ENCODE results near the gene MRM2.

The MRM2 gene

DNA sequence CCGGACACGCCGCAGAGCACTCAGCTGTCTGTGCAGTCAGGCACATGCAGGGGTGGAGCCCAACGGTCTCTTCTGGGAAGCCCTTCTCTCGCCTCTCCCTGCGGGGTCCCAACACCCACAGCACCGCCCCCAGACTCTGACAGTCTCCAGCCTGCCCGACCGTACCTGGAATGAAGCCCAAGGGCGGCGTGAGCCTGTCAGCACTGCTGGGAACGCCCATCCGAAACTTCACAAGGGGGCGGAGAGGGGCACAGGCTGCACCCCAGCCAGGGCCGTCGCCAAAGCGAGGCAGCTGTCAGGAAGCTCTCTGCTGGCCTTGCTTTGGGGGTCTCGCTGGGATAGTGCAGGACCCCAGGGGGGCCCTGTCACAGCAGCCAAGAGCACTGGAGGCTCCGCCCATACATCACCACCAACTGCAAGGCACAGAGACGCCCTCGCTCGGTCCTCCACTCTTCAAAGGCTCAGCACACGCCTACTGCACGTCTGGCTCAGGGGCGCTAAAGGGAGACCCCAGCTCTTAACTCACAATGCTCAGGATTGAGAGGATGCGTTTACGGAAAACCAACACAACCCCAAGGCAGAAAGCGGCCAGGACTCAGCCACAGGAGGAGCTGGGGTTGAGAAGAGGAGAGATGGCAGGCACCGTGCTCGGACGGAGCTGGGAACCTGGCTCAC, 40.2 kb downstream of the MRM2 start:
- no peak for DNase-seq

DNA sequence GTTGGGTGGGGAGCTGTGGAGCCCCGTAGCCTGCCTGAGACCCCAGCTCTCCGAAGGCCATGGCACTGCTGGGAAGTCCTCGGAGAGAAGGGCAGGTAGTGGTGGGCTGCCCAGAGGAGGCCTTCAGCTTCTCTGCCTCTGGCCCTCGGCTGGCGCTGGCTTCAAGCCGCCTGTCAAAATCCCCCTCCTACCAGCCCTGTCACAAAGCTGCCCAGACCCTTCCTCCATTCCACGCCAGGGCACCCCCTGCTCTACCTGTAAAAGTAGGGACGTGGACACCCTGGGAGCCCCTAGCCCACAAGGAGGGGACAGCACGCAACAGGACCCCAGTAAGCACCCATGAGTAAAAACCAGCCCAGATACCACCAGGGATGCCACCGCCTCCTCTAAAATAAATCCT, 40.9 kb downstream of the MRM2 start:
- DNase-seq = no peak

DNA sequence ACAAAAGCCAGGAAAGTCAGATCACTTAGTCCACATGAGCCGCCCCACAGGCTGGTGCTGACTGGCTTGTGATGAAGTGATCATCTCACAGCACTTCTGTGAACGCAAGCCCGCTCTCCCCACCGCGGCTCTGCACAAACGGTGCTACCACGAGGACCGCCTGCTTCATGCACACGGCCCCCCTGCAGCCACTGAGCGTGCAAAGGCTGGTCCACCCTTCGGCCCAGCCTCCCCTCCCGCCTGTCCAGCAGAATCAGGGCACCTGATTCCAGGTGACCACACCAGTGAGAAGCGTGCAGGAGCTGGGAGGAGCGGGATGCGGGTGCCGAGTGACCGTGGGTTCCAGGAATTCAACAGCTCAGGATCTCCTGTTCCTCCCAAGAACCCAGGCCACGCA, 41.4 kb downstream of the MRM2 start:
- no peak for DNase-seq

DNA sequence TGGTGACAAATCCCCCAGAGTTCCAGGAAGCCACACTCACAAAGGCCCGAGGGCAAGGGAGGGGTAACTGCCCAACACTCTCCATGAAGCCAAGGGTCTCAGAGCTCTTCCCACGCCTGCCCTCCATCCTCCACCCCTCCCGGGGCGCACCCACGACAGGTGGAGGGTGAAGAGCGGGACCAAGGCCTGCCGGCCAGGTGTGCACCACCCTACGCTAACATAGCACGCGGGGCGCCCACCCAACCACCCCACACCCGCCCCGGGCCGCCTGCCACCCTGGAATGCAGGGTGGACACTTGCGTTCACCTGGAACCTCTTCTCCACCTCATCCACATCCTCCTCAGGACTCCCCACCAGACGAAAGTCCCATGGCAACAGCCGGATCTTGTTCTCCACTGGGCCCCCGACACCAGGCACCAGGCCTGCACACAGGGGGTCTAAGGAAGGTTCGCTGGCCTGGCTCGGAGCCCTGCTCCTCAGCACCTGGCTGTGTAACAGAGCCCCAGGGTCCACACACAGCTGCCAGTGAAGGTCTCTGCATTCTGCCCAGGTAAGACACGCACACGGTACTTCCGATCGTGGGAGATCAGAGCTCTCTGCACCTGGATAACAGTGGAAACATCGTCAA, 41.9 kb downstream of the MRM2 start:
- DNase-seq = no peak

DNA sequence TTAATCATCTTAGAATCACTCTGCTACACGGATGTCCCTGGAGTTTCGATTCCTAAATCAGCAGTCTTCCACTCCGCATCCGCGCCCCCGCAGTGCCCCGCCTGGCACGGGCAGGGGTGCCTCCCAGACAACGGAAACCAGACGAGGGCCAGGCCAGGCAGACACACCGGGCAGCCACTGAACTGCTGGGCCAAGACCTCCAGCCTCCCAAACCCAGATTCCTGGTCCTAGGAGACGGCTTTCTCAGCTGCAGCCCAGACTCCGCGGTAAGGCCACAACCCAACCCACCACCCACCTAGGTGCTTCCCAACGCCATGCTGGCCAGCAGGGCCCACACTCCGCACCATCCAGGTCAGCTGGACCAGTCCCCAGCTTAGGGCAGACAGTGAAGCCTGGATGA, 42.5 kb downstream of the MRM2 start:
- DNase-seq = no peak

DNA sequence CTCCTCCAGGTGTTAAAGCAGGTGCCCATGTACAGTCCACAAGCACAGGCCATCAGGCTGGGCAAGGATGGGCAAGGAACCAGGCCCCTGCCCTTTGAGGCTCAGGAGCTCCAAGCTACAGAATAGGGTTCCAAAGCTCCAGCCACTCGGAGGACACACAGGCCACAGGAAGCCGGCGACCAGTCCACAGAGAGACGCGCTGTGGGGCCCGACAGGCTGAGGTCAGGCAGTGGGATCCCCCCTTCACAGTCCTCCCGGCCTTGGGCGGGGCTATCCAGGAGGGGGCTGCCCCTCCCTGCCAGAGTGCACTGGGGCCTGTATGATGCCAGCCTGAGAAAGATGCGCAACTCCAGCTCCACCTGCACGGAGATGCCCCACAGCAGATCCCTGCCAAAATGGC, 43.2 kb downstream of the MRM2 start:
- no peak for DNase-seq

DNA sequence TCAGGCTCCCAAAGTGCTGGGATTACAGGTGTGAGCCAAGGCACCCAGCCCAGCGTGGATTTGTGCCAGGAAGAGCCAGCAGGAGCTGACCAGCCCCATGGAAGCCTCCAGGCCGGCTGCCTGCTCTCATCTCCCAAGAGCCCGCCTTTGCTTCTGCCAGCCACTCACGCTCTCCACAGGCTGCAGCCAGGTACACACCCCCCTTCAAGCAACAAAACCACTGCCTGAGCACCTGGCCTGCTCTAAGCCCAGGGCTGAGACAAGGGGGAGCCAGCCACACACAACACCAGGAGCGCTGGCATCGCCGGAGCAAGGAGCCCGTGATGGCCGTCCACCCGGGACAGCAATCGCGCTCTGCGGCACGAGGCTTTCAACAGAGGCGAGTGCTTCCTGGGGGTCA, 43.8 kb downstream of the MRM2 start:
- peak in 1 of 2 experiments; percentile 68 for DNase-seq

DNA sequence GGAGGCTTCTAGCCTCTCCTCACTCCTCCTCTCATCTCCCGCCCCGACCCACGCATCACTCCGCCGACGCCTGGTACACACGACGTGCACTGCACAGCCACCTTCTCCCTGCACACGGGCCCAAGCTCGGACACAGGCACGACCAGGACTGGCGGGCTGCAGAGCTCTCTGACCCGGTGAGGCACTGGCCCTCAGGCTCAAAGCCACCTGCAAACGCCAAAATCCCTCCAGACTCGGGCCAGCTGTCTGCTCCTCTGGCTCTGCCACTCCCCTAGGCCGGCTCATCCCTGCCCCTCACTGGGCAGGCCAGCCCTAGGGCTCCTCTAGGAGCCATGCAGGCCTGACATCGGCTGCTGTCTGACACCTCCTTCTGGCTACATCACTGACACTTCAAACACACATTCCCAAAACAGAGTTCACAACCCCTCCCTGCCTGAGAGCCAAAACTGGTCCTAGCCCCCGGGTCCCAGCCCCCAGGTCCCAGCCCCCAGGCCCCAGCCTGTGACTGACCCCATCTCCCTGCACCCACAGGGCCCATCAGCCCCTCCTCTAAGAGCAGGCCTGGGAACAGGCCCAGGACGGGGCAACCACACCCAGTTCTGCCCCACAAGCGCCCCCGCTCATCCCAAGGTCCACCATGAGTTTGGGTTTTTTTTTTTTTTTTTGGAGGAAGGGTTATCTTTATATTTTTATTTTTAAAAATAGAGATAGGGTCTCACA, 44.4 kb downstream of the MRM2 start:
- DNase-seq = no peak

DNA sequence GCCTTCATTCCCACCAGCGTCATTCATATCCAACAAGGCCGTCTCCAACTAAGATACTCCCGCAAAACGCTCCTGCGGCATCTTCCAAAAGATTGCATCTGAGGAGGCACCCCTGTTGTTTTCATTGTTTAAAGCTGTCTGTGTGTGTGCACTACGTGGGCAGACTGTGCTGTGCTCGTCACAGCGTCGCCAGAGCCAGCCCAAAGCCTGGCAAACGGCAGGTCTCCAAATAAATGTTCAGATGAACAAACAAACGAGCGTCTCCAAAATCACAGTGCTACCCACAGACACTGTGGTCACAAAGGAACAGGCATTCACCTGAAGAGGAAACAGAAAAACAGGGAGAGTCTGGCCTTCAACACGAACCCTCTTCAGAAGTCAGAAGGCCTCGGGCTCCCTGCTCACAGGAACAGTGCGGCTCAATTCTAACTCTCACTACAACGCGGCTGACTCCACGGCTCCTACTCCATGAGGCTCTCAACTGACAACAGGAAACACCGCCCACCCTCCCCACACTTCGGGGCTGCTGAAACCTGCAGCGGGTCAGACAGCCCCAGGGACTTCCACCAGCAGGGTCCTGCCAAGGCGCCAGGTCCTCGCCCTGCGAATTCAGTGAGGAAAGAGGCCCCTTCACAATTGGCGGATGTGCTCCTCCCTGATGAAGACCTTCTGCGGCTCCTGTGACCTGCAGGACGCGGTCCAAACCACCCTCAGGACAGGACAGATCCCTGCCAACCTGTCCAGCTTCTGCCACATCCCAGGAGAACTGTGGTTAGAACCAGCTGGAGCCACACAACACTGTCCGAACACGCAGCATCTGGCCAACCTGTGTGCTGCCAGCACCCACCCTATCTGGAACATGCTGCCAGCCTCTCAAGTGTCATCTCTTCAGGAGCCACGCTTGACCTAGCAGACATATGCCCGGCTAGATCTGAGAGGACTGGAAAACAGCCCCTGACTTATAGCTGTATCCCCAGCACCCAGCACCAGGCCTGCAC, 45.3 kb downstream of the MRM2 start:
- no peak for DNase-seq

DNA sequence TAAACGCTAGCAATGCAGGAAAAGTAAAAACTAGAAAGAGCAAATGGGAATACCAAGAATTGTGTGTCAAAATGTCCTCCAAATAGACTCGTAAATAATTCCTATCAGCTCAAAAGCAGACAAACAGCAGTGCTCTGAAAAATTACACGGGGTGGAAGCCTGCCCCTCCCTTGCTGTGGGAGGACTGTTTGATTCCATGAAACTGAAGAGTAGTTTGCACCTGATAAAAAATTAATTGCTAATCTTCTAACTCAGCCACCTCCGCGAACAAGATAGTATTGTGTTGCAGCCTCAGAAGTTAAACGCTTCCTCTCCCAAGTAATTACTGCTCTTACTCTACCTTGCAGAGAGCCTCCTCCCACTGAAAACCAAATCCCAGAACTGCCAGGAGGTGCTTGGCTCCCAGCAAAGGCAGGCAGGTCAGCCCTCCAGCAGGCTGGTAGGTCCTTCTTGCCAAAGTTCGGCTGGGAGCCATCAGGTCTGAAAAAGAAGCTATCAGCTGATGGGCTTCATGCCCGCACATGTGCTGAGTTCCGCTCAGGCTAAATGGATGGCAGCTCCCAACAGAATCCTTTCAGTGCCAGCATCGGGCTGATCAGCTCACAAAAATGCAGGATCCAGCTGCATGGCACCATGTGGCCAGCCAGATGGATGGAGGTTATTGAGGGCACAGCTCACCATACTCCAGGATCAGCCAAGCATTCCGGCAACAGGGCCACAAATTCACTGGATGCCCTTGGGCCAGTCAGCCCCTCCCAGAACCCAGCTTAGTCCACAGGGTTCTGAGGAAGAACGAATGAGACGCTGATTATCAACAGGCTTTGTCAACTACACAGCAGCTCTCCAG, 46.4 kb downstream of the MRM2 start:
- no peak for DNase-seq

DNA sequence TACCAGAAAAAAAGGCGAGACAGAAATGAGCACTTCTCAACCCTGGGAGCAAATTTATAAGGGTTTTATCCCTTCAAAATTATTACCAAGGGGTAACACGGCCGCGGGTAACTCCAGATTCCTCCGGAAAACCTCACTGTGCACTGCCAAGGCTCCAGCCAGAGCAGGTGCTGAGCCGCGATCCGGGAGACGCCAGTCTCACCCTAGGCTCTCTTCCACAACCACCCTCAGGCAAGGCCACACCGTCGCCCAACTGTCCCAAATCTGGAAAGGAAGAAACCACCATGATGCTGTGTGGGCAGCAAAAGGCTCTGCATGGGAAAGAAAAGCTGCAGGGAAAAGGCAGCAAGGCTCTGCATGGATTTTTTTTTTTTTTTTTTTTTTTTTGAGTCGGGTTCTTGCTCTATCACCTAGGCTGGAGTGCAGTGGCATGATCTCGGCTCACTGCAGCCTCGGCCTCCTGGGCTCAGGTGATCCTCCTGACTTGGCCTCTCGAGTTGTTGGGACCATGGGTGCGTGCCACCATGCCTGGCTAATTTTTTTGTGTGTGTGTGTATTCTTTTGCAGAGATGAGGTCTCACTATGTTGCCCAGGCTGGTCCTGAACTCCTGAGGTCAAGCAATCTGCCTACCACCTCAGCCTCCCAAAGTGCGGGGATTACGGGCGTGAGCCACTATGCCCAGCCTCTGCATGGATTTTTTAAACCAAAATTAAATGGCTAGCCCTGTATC, 48.3 kb downstream of the MRM2 start:
- DNase-seq = peak in 1 of 2 experiments; percentile 87

DNA sequence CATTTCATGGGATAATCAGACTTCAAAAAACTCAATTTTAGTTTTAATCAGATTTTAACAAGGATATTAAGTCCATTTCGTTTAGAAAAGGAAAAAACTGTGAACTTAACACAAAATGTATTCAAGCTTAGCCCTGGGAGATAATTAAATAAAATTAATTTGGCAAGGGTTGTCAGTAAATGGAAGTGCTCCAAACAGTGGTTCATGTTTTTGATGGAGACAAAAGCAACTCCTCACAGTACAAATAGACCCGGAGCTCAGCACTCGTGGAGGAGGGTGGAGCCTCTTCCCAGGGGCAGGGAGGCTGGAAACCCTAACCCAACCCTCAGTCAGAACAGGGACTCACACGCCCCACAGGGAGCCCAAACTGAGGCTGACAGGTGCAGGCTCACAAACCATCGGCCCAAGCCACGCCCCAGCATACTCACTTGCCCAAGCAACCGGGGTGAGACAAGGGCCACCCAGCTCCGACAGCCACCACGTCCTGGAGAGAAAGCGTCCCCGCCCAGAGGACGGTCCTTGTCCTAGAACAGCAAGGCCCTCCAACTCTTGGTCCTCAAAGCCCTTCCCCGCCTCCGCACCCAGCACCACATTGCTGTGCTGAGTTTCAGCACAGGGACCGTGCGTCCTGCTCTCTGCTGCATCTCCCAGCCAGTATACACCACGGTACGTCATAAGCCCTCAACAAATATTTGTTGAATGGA, 49.0 kb downstream of the MRM2 start:
- peak; percentile 98 to 99 for DNase-seq

DNA sequence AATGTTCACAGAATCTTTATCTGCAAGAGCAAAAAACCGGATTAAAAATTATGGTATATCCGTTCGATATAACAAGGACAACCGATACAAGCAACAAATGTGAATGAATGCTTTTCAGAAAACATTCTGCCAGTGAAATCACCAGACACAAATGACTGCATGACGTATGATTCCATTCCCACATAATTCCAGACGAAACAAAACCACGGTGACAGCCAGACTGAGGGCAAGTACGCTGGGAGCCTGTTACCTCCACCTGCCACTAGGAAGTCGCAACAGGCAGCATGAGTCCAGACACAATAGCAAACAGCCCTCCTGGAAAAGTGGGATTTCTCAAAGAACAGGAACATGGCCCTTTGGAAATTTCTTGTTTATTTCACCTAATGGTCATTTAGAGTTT, 51.0 kb downstream of the MRM2 start:
- DNase-seq = no peak

DNA sequence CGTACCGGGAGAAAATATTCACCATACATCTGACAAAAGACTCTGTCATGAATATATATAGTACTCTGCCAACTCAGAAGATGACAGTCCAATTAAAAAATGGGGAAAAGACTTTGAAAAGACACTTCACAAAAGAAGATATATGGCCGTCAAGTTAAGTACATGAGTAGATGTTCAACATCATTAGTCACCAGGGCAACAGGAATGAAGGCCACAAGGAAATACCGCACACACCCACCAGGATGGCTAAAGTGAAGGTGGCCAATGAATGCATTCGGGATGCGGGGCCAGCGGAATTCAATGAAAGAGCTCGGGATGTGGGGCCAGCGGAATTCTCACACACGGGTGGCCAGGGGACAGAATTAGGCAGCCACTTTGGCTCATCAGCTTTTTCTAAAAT, 51.5 kb downstream of the MRM2 start:
- DNase-seq = no peak

DNA sequence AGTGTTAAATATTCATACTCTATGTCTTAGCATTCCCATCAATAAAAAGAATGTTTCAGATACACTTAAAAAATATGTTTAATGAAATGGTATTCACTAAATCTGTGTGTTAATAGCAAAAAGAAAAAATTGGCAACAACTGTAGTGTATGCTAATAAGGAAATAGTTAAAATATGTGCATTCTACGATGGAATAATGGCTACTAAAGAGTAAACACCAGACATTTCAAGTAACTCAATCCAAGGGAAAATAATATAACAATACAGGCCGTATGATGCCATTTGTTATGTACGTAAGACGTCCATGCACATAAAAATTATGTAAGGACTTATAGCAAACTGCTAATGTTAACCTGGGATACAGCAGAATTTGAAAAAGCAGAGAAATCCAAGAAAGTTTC, 55.8 kb downstream of the MRM2 start:
- DNase-seq = no peak

DNA sequence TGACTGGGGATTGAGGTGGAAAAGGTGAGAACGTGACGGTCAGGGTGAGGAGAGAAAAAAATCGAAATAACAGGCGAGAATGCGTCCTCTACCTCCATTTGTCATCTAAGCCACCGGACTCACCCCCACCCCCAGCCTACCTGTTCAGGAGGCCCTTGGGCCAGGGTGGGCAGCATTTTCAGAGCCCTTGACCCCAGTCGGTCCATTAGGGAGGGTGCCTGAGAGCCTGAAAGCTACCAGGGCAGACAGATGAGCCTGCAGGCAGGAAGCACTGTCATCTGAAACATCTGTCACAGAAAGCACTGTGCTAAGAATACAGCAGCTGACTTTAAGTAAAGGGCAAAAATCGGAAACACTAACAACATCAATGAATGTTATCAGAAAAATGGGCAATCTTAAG, 56.3 kb downstream of the MRM2 start:
- DNase-seq = no peak

All from SHP77 (cell line).